Thyroid gland (tissue), 4 donors: Measurements from ENCODE around the gene TMEM212. TPM values are rescaled to one million over a fixed set of nuclear protein-coding genes. Genes with fewer than 3 reads are reported as not detected.
A peak's percentile ranks its signal among the peaks of the same experiment; 100 is the strongest.

ENCODE experiments used
- DNase-seq, 2 donors: peaks; one replicate each; pipeline ENCODE4 v3.0.0-alpha.2; 2019
- H3K27ac ChIP-seq, 3 donors: fragments of 200-600 bp; sonication (generic); 1 replicate in 2 of 3; 2 replicates in 1 of 3; pipeline ENCODE4 v1.5.1; 2016 to 2019; ENCODE audit warnings: mild to moderate bottlenecking in 1 of 3, moderate library complexity in 1 of 3
- H3K27me3 ChIP-seq: fragments of 200-600 bp; sonication (generic); one replicate; pipeline ENCODE4 v1.5.1; 2019
- H3K36me3 ChIP-seq, 2 donors: fragments of 200-600 bp; sonication (generic); one replicate each; pipeline ENCODE4 v1.5.1; 2016 to 2019
- H3K4me1 ChIP-seq, 2 donors: fragments of 200-600 bp; sonication (generic); one replicate each; pipeline ENCODE4 v1.5.1; 2017 to 2019
- H3K4me3 ChIP-seq, 3 donors: fragments of 200-600 bp; sonication (generic); replicated peaks in 1 of 3; 1 replicate in 2 of 3; 2 replicates in 1 of 3; pipeline ENCODE4 v1.5.1; 2016; ENCODE audit warnings: mild to moderate bottlenecking in 1 of 3
- H3K9me3 ChIP-seq: fragments of 200-600 bp; sonication (generic); one replicate; pipeline ENCODE4 v1.5.1; 2017
- CTCF ChIP-seq, 6 experiments: fragments of 200-600 bp in 3 of 6; fragments of 450-650 bp in 3 of 6; sonication (generic) in 3 of 6; IDR thresholded peaks; one replicate each; pipeline ENCODE4 v1.5.1; 2016 to 2019; ENCODE audit warnings: antibody characterized with exemption in 6 of 6, mild to moderate bottlenecking in 2 of 6, inconsistent platforms in 1 of 6, moderate library complexity in 1 of 6
- POLR2A ChIP-seq, 2 donors: fragments of 450-650 bp; IDR thresholded peaks; one replicate each; pipeline ENCODE4 v1.6.1; 2017; ENCODE audit warnings: antibody characterized with exemption in 2 of 2, mild to moderate bottlenecking in 2 of 2, moderate library complexity in 1 of 2
- WGBS, 2 donors: methylation state at CpG; one replicate each; pipeline ENCODE4 v1.1.5; 2017; 5-methylcytosine and 5-hydroxymethylcytosine counted together
- intact Hi-C: fragments of 100-400 bp; cut with DNase I; formaldehyde crosslinking; loops from one replicate; pipeline ENCODE4 v1.15.1; 2023
- total RNA-seq, 4 donors: library from RNA; depleted of rRNA; stranded (reverse); fragments of >200 nt; gene quantifications; one replicate each; pipeline ENCODE4 v1.2.3, GENCODE V29; 2016

Gene TMEM212
- total RNA-seq, 4 donors from 2014 or later: not detected

- intact Hi-C loops: no loop called here
- no peak overlapping the region for H3K4me3 ChIP-seq
- H3K27ac ChIP-seq: peak overlapping the region in 2 of 3 donors; percentile 33 to 40
These were observed 5.5 kb upstream of the TMEM212 start for GRCh38 chr3:171837698-171838097.

GRCh38 chr3:171838218-171838720 is 4.9 kb upstream of the TMEM212 start:
- H3K4me3 ChIP-seq: no peak overlapping the region
- 42 to 44% methylated on average over 6 of the region's 6 CpGs for WGBS, 2 donors
- H3K9me3 ChIP-seq: no peaks in the 10 kb centered on the region
- no peaks in the 10 kb centered on the region for H3K27me3 ChIP-seq
- peak in 1 of 2 donors; percentile 13 for DNase-seq
- no peaks in the 10 kb centered on the region for H3K36me3 ChIP-seq
- peaks cover 13 to 26% of the 10 kb centered on the region in 2 donors for H3K4me1 ChIP-seq
- intact Hi-C loops: no loop called here
- H3K27ac ChIP-seq: peak overlapping the region; percentile 27 to 40 (median 33)
- TF ChIP-seq CTCF (IDR thresholded peaks at IDR 0.05) (no peak), POLR2A (IDR thresholded peaks at IDR 0.05) (no peak)

More at GRCh38 chr3:171837698-171838097, 5.5 kb upstream of the TMEM212 start:
- peaks cover 8 to 20% of the 10 kb centered on the region in 2 donors for H3K4me1 ChIP-seq
- H3K27me3 ChIP-seq: no peaks in the 10 kb centered on the region
- no peaks in the 10 kb centered on the region for H3K36me3 ChIP-seq
- H3K9me3 ChIP-seq: no peaks in the 10 kb centered on the region
- DNase-seq: no peak
- TF ChIP-seq CTCF (IDR thresholded peaks at IDR 0.05): no peak
- TF ChIP-seq POLR2A (IDR thresholded peaks at IDR 0.05): no peak

- DNase-seq: no peak
- Histone ChIP-seq H3K9me3 (no peaks in the 10 kb centered on the region), H3K4me3 (no peak overlapping the region), H3K27ac (no peak overlapping the region), H3K36me3 (no peaks in the 10 kb centered on the region), H3K4me1 (peaks cover 14 to 27% of the 10 kb centered on the region in 2 donors), H3K27me3 (no peaks in the 10 kb centered on the region)
- intact Hi-C loops: no loop called here
- WGBS, 2 donors: 81 to 87% methylated on average over 2 of the region's 2 CpGs
- TF ChIP-seq CTCF (IDR thresholded peaks at IDR 0.05): no peak
These were observed 3.9 kb upstream of the TMEM212 start for GRCh38 chr3:171839270-171839669.

- TF ChIP-seq CTCF (IDR thresholded peaks at IDR 0.05) (no peak), POLR2A (IDR thresholded peaks at IDR 0.05) (no peak)
- 72 to 90% methylated on average over 2 of the region's 2 CpGs for WGBS, 2 donors
- Histone ChIP-seq H3K9me3 (no peaks in the 10 kb centered on the region), H3K4me3 (no peak overlapping the region), H3K27ac (no peak overlapping the region), H3K4me1 (peaks cover 14 to 27% of the 10 kb centered on the region in 2 donors), H3K36me3 (no peaks in the 10 kb centered on the region), H3K27me3 (no peaks in the 10 kb centered on the region)
- intact Hi-C loops: no loop called here
- DNase-seq: no peak
These were observed 2.7 kb upstream of the TMEM212 start for GRCh38 chr3:171840445-171840810.

- Histone ChIP-seq H3K27ac (no peak overlapping the region), H3K4me1 (peaks cover 14 to 27% of the 10 kb centered on the region in 2 donors), H3K9me3 (no peaks in the 10 kb centered on the region), H3K4me3 (no peak overlapping the region), H3K36me3 (no peaks in the 10 kb centered on the region), H3K27me3 (no peaks in the 10 kb centered on the region)
- 50 to 53% methylated on average over 6 of the region's 6 CpGs for WGBS, 2 donors
- intact Hi-C loops: no loop called here
- DNase-seq: peak; percentile 13 to 37
- TF ChIP-seq CTCF (IDR thresholded peaks at IDR 0.05) (no peak), POLR2A (IDR thresholded peaks at IDR 0.05) (no peak)
These were observed 2.1 kb upstream of the TMEM212 start for GRCh38 chr3:171840811-171841619.
